Muscle layer of colon (tissue), 2 donors: Measurements from ENCODE around the gene RBM4.
A peak's percentile ranks its signal among the peaks of the same experiment; 100 is the strongest.
"Not testable (repeated sequence)": the region's sequence is repeated elsewhere in the genome, so short reads cannot be mapped to it uniquely, and the experiment has no call there.

Experiments
- H3K27ac ChIP-seq: one replicate; pipeline ENCODE4 v1.7.0; 2013; ENCODE audit warnings: low read depth, mild to moderate bottlenecking, low read length, moderate library complexity
- H3K27me3 ChIP-seq, 2 donors: one replicate each; pipeline ENCODE4 v1.7.0; 2013; ENCODE audit warnings: low read length in 2 of 2, mild to moderate bottlenecking in 2 of 2; ENCODE audit not compliant: insufficient read depth in 2 of 2, control insufficient read depth in 1 of 2
- H3K36me3 ChIP-seq: one replicate; pipeline ENCODE4 v1.7.0; 2013; ENCODE audit warnings: mild to moderate bottlenecking, low read length; ENCODE audit not compliant: insufficient read depth
- H3K4me1 ChIP-seq: one replicate; pipeline ENCODE4 v1.7.0; 2013; ENCODE audit warnings: mild to moderate bottlenecking, low read length; ENCODE audit not compliant: insufficient read depth
- H3K4me3 ChIP-seq, 2 donors: one replicate each; pipeline ENCODE4 v1.7.0; 2013; ENCODE audit warnings: low read length in 2 of 2, low read depth in 1 of 2, mild to moderate bottlenecking in 1 of 2, moderate library complexity in 1 of 2
- H3K9ac ChIP-seq: one replicate; pipeline ENCODE4 v1.7.0; 2013; ENCODE audit warnings: low read length
- H3K9me3 ChIP-seq: one replicate; pipeline ENCODE4 v1.7.0; 2013; ENCODE audit warnings: mild to moderate bottlenecking, low read length
- donor health status: abdominal sarcoma.
- donor health status: Adenocarcinoma of cecum.

Gene RBM4

GRCh38 chr11:66600631-66601233 is 37.8 kb upstream of the RBM4 start:
- H3K36me3 ChIP-seq, result peaks cover 51% of the 10 kb centered on the region
- peaks cover 13% of the 10 kb centered on the region for H3K4me1 ChIP-seq
- no peak overlapping the region for H3K4me3 ChIP-seq
- no peak overlapping the region for H3K9ac ChIP-seq
- no peaks in the 10 kb centered on the region for H3K27me3 ChIP-seq
- no peak overlapping the region for H3K27ac ChIP-seq
- H3K9me3 ChIP-seq, result no peaks in the 10 kb centered on the region

- Histone ChIP-seq H3K36me3 (peaks cover 59% of the 10 kb centered on the region), H3K4me3 (no peak overlapping the region), H3K27ac (no peak overlapping the region), H3K4me1 (peaks cover 28% of the 10 kb centered on the region), H3K9ac (no peak overlapping the region), H3K9me3 (no peaks in the 10 kb centered on the region), H3K27me3 (no peaks in the 10 kb centered on the region)
Observed at GRCh38 chr11:66603072-66603471, 35.4 kb upstream of the RBM4 start.

- Histone ChIP-seq H3K27me3 (no peaks in the 10 kb centered on the region), H3K4me3 (no peak overlapping the region), H3K9ac (no peak overlapping the region), H3K27ac (no peak overlapping the region), H3K36me3 (peaks cover 54% of the 10 kb centered on the region), H3K9me3 (no peaks in the 10 kb centered on the region), H3K4me1 (peaks cover 32% of the 10 kb centered on the region)
Observed at GRCh38 chr11:66604155-66604554, 34.3 kb upstream of the RBM4 start.

GRCh38 chr11:66606608-66607007 is 31.9 kb upstream of the RBM4 start:
- H3K27ac ChIP-seq, result peak overlapping the region; percentile 62
- peaks cover 32% of the 10 kb centered on the region for H3K4me1 ChIP-seq
- H3K27me3 ChIP-seq, H3K9me3 ChIP-seq, H3K4me3 ChIP-seq, H3K9ac ChIP-seq: not testable (repeated sequence)
- peaks cover 38% of the 10 kb centered on the region for H3K36me3 ChIP-seq

- peaks cover 26% of the 10 kb centered on the region for H3K4me1 ChIP-seq
- H3K9ac ChIP-seq, result no peak overlapping the region
Observed at GRCh38 chr11:66607126-66607834, 31.2 kb upstream of the RBM4 start.

GRCh38 chr11:66609721-66610617 is 28.5 kb upstream of the RBM4 start:
- Histone ChIP-seq H3K4me1 (peaks cover 22% of the 10 kb centered on the region), H3K27ac (no peak overlapping the region), H3K9ac (no peak overlapping the region), H3K27me3 (no peaks in the 10 kb centered on the region), H3K36me3 (peaks cover 15% of the 10 kb centered on the region), H3K4me3 (no peak overlapping the region), H3K9me3 (no peaks in the 10 kb centered on the region)

More at GRCh38 chr11:66607126-66607834, 31.2 kb upstream of the RBM4 start:
- peaks cover 33% of the 10 kb centered on the region for H3K36me3 ChIP-seq
- peak overlapping the region; percentile 62 for H3K27ac ChIP-seq
- H3K27me3 ChIP-seq, result no peaks in the 10 kb centered on the region
- no peaks in the 10 kb centered on the region for H3K9me3 ChIP-seq
- H3K4me3 ChIP-seq, result no peak overlapping the region

GRCh38 chr11:66612458-66612857 is 26.0 kb upstream of the RBM4 start:
- H3K27me3 ChIP-seq, result no peaks in the 10 kb centered on the region
- no peaks in the 10 kb centered on the region for H3K9me3 ChIP-seq
- H3K4me3 ChIP-seq, result no peak overlapping the region
- no peaks in the 10 kb centered on the region for H3K36me3 ChIP-seq
- peaks cover 15% of the 10 kb centered on the region for H3K4me1 ChIP-seq
- H3K9ac ChIP-seq, result no peak overlapping the region
- no peak overlapping the region for H3K27ac ChIP-seq

GRCh38 chr11:66614073-66614472 is 24.4 kb upstream of the RBM4 start:
- H3K27me3 ChIP-seq, result no peaks in the 10 kb centered on the region
- H3K9me3 ChIP-seq, result no peaks in the 10 kb centered on the region
- H3K36me3 ChIP-seq, result peaks cover 10% of the 10 kb centered on the region
- H3K4me3 ChIP-seq, result no peak overlapping the region
- H3K9ac ChIP-seq, result no peak overlapping the region
- H3K4me1 ChIP-seq, result peaks cover 17% of the 10 kb centered on the region
- H3K27ac ChIP-seq, result no peak overlapping the region

GRCh38 chr11:66616379-66617154 is 21.9 kb upstream of the RBM4 start, which contains the start of gene RBM14:
Gene RBM14, plus strand, starts transcription at chr11:66616630. Its CDS starts 91 bp downstream, at chr11:66616721.
- Histone ChIP-seq H3K36me3 (peaks cover 14% of the 10 kb centered on the region), H3K4me1 (peaks cover 37% of the 10 kb centered on the region), H3K9me3 (no peaks in the 10 kb centered on the region), H3K27me3 (no peaks in the 10 kb centered on the region), H3K4me3 (peak within 1 kb of the TSS; percentile 92 to 94), H3K9ac (peak within 1 kb of the TSS; percentile 91), H3K27ac (peak within 1 kb of the TSS; percentile 91)

- Histone ChIP-seq H3K4me1 (peaks cover 43% of the 10 kb centered on the region), H3K9ac (peak overlapping the region; percentile 91), H3K27me3 (no peaks in the 10 kb centered on the region), H3K4me3 (peak overlapping the region; percentile 92 to 94), H3K27ac (peak overlapping the region; percentile 91), H3K9me3 (no peaks in the 10 kb centered on the region), H3K36me3 (peaks cover 14% of the 10 kb centered on the region)
Observed at GRCh38 chr11:66617155-66617834, 21.2 kb upstream of the RBM4 start.
